HG02852 (cell line): ENCODE measurements around the gene NCOR2.

ENCODE experiments used
- ATAC-seq: cut with Tn5 transposase; IDR thresholded peaks from one replicate; pipeline ENCODE4 v1.9.1; 2021; ENCODE audit warnings: mild to moderate bottlenecking, moderate library complexity; ENCODE audit not compliant: unreplicated experiment

The NCOR2 gene

GRCh38 chr12:124577986-124578385, 10.6 kb upstream of the NCOR2 start:
- ATAC-seq = no peak

- ATAC-seq = no peak
Measured at GRCh38 chr12:124577374-124577773, 10.0 kb upstream of the NCOR2 start.

GRCh38 chr12:124576061-124576650, 8.7 kb upstream of the NCOR2 start:
- ATAC-seq = no peak

DNA sequence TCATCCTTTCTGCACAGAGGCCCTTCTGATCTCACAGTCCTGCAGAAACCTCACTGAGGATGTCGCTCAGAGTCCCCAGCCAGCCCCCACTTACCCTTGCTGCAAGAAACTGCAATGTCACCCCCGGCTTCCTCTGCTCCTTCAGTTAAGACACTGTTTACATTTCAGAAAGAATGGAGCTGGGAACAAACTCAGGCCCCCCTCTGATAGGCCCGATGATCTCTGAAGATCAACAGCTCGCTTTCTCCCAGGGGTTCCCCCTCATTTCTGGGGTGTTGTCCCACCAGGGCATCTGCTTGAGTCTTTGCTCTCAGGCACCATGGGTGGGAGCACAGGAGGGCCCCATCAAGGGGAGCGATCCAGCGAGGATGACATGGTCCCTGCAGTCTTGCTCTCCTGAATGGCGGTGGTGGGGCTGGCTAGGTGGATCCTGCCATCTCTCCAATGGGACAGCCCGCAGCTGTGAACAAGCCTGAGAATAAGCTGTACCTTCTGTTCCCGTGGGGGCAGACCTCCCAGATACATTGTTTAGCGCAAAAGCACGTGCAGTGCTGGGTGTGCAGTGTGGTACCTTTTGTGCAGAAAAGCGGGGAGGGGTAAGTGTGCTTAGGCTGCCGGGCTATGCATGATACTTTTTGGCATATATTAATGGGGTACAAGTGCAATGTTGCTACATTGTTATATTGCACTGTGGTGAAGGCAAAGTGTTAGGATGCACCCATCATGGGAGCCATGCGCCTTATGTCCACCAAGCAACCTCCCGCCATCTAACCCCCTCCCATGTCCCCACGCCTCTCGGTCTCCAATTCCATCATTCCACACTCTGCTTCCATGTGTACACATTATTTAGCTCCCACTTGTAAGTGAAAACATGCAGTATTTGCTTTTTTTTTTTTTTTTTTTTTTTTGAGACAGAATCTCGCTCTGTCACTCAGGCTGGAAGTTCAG, 6.7 kb upstream of the NCOR2 start:
- ATAC-seq = no peak

DNA sequence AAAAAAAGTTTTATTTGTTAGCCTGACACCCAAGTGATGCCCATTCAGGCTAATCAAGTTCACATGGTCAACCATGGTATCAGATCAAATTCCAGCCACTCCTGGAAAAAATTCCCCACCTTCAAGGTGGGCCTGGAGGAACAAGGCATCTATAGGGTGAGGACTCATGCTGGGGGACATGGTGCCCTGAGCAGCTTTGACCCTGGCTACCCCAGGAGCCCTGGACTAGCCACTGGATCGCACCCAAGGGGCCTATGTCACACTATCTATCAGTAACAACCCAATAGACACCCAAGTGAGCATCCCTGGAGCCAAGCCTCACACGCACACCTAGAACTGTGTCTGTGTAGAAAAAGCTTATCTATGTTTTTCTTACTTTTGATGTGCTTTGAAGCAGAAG, 4.1 kb upstream of the NCOR2 start:
- no peak for ATAC-seq

GRCh38 chr12:124570810-124571209, 3.4 kb upstream of the NCOR2 start:
- ATAC-seq = no peak

DNA sequence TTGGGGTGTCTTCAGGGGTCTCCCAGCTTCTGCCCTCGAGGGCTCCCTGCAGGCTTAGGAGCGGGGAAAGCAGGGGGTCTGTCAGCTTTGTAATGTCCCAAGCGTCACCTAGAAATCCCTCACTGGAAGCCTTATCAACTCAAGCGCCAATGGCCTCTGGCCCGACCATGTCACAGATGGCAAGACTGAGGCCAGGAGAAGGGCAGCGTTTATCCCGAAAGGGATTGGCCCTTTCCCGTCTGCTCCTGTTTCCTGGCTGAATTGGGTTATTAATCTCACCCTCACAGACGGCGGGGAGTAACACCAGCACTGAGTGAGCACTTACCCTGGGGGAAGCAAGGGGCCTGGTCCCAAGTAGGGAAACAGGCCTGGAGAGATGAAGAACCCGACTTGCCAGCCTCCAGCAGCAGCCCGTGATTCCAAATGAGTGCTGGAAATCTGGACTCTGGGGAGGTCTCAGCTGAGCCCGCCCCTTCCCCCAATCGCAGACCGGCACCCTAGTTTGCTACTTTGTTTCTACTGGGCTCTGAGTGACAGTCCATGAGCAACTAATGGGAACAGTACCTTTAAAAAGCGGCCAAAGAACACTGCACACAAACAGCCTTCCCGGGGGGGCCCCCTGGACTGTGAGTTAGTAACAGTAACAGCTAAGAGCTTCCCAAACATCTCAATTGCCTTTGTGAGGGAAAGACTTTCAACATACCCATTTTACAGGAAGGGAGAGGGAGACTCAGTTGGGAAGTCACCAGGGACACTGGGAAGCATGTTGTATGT, 2.1 kb upstream of the NCOR2 start:
- ATAC-seq = no peak

DNA sequence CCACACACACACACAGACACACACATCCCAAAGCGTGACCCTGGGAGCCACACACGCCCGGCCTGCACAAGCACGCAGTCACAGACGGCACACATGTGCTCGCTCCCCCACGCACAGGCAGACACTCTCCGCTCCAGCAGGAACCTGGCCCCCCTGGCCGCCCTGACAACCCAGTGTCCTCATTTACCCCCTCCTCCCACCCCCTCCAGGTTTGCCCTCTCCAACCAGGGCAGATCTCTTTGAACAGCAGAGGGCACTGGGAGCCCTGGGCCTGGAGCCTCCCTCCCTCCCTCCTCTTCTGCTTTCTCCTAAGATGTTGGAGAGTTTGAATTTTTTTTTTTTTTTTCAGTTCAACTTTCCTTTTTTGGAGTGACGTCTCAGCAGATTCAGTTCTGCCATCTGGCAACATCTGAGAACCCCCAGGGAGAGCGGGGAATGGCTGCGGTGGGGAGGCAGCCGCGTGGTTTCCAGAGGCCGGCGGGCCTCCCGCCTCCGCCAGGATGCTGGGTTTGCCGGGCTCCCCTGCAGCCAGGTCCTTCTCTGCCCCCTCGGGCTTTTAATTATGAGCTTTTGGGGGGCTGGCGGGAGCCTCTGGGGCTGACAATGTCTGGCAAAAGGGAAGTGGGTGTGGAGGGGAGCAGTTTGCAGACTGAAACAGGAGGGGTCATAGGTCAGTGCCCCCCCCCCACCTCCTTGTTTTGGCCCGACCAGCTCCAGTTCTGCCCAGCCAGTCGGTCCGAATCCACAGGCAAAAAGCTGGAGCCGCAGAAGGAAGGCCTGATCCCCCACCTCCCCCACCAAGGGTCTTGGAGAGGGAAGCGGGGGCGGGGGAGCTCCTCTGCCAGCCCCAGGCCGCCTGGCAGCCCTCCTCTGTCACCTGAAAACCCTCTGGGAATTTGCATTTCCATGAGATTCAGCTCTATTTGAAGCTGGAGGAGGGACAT, 1.3 kb upstream of the NCOR2 start:
- peak; percentile 19 for ATAC-seq

DNA sequence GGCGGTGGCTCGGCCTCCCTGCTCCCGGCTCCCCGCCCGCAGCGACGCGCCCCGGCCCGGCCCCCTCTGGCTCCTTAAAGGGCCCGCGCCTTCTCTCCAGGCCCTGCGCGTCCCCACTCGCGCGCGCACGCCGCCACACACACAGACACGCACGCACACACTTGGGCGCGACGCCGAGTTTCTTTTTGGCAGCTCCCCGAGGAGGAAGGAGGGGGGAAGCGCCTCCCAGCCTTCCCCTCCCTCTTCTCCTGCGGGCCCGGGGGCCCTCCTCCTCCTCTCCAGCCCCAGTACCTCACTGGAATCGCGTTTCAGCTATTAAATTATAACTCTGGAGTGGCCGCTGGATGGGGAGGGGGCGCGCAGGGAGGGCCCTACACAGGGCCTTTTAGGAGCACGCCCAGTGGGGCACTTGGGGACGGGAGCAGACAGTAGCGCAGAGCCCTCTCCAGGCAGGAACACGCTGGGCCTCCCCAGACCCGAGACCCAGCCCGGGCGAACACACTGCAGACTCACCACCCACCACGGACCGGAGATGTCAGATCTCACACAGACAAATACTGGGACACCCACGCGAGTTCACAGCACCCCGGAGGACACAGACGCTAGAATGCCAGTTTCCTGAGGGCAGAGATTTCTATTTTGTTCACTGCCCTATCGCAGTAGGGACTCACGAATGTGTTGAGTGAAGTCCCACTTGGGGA, 411 bp upstream of the NCOR2 start:
- peak; percentile 55 for ATAC-seq

- ATAC-seq = peak; percentile 38
Measured at GRCh38 chr12:124566161-124566996, 1.0 kb downstream of the NCOR2 start.

DNA sequence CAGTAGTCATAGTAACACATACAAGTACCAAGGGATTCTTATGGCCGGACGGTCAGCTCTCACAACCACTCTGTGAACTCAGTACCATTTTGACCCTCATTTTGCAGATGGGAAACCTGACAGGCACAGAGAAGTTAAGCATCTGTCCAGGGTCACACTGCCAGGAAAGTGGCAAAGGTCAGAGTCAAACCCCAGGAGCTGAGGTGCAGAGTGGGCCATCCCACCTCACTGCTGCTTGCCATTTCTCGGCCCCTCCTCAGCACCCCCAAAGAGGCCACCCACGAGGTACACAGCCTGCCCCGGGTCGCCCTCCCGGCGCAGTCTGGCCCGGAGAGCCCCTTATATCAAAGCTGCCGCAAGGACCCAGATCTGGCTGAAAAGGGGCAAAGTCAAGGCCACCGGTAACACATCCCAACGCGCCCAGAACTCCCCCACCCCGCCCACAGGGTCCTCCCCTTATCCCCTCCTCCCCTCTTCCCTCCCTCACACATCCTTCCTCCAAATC, 1.7 kb downstream of the NCOR2 start:
- no peak for ATAC-seq

GRCh38 chr12:124564971-124565491, 2.4 kb downstream of the NCOR2 start:
- no peak for ATAC-seq

- ATAC-seq = no peak
Measured at GRCh38 chr12:124564232-124564958, 3.0 kb downstream of the NCOR2 start.

DNA sequence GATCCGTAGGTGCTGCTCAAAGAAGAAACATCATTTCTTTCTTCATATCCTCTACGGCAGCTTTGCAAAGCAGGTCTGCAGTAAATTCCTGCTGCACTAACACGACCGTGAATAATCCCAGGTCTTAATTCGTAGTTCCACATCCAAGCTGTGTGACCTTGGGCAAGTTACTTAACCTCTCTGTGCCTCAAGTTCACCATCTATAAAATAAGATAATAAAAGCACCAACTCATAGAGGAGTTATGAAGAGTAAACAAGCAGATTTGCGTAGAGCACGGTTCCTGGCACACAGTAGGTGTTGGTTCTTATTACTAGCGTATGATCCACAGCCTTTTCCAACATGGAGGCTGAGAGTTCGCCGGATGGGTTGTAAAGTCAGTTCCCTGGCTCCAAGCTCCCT, 3.6 kb downstream of the NCOR2 start:
- ATAC-seq = no peak

DNA sequence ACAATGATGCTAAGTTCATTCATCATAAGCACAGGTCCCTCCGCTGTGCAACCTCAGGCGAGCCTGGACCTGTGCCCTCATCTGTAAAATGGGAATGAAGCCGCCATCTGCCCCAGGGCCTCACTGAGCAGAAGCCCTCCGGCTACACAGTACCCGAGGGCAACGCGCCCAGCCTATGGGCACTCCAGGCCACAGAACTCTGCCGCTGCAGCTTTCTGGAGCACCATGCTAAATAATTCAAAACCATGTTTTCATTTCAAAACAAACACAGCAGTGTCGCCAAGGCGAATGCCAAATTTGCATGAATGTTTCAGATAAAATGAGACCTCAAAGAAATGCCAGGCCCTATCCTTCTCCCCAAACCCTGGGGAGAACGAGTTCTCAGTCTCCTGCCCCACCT, 4.0 kb downstream of the NCOR2 start:
- no peak for ATAC-seq

GRCh38 chr12:124562796-124563181, 4.6 kb downstream of the NCOR2 start:
- ATAC-seq = no peak

DNA sequence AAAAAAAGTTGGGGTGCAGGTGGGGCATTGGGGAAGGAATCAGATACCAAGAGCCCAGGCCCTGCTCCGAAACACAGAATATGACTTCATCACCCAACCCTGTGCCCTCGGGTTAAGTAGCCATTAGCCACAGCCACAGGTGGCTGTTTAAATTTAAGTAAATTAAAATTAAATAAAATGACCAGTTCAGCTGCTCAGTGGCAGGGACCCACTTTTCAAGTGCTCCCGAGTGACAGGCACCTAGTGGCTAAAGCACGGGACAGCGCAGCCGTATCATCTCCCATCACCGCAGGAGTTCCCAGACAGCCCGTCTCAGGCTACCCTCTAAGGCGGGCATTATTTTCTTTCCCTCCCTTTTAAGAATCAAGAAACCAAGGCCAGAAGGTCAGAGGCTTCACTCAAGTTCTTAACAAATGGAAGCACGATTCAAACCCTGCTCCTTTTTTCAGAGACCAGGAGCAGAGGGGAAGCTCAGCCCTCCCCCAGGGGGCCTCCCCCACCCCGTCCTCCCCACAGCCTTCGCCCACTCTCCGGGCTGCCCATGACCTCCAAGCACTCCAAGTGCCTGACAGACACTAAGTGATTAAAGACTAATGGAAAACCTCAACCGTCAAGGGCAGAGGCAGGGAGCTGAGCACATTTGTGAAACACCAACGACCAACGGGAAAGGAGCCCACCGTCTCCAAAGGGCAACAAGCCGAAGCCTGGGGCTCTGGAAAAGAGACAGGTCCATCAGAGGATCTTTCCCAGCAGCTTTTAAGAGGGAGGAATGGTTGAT, 5.2 kb downstream of the NCOR2 start:
- no peak for ATAC-seq
